HepG2 (cell line): ENCODE data around the gene OSER1. TPM values are rescaled to one million over a fixed set of nuclear protein-coding genes. Genes with fewer than 3 reads are reported as not detected.

Source experiments
- ARID2 ChIP-seq: sonication (generic); formaldehyde crosslinking; IDR thresholded peaks from 2 replicates; pipeline ENCODE4 v1.8.1; 2022; ENCODE audit warnings: mild to moderate bottlenecking, missing genetic modification reagents, borderline replicate concordance
- GABPB1 ChIP-seq: IDR thresholded peaks from 2 replicates; pipeline ENCODE4 v1.6.1; 2016; ENCODE audit warnings: mild to moderate bottlenecking, missing genetic modification reagents, moderate library complexity, missing compliant biosample characterization
- GPBP1L1 ChIP-seq: sonication (generic); formaldehyde crosslinking; IDR thresholded peaks from 2 replicates; pipeline ENCODE4 v1.5.0; 2020; ENCODE audit warnings: mild to moderate bottlenecking, missing genetic modification reagents
- HNRNPH1 ChIP-seq: fragments of 200-400 bp; formaldehyde crosslinking; optimal IDR thresholded peaks from 2 replicates; pipeline ENCODE3; 2017; ENCODE audit warnings: mild to moderate bottlenecking, low read depth, low read length
- HNRNPUL1 ChIP-seq: fragments of 200-400 bp; formaldehyde crosslinking; IDR thresholded peaks from 2 replicates; pipeline ENCODE4 v1.6.1; 2017; ENCODE audit warnings: low read depth, mild to moderate bottlenecking, low read length, moderate library complexity
- KAT8 ChIP-seq: IDR thresholded peaks from 2 replicates; pipeline ENCODE4 v1.6.1; 2016; ENCODE audit warnings: missing genetic modification reagents, missing compliant biosample characterization
- MXD4 ChIP-seq: IDR thresholded peaks from 2 replicates; pipeline ENCODE4 v1.6.1; 2016; ENCODE audit warnings: mild to moderate bottlenecking, missing biosample characterization, missing genetic modification reagents
- NCOA5 ChIP-seq: sonication (generic); formaldehyde crosslinking; IDR thresholded peaks from 2 replicates; pipeline ENCODE4 v1.4.0; 2020; ENCODE audit warnings: missing genetic modification reagents
- NFE2L2 ChIP-seq: fragments of 150-350 bp; IDR thresholded peaks from 2 replicates; pipeline ENCODE4 v1.6.1; 2014; ENCODE audit warnings: low read length
- POGZ ChIP-seq: sonication (generic); formaldehyde crosslinking; IDR thresholded peaks from 2 replicates; pipeline ENCODE4 v1.4.0; 2020; ENCODE audit warnings: mild to moderate bottlenecking, missing genetic modification reagents
- RBFOX2 ChIP-seq: fragments of 200-400 bp; formaldehyde crosslinking; IDR thresholded peaks from 2 replicates; pipeline ENCODE4 v1.6.1; 2017; ENCODE audit warnings: low read depth, mild to moderate bottlenecking, low read length
- SRY ChIP-seq: sonication (generic); formaldehyde crosslinking; IDR thresholded peaks from 2 replicates; pipeline ENCODE4 v1.8.0; 2022; ENCODE audit warnings: mild to moderate bottlenecking, missing genetic modification reagents
- TMF1 ChIP-seq: sonication (generic); formaldehyde crosslinking; IDR thresholded peaks from 2 replicates; pipeline ENCODE4 v1.8.1; 2022; ENCODE audit warnings: low read depth, missing genetic modification reagents
- ZBTB38 ChIP-seq: sonication (generic); formaldehyde crosslinking; IDR thresholded peaks from 2 replicates; pipeline ENCODE4 v1.5.1; 2020; ENCODE audit warnings: mild to moderate bottlenecking, missing genetic modification reagents
- ZBTB8A ChIP-seq: sonication (generic); formaldehyde crosslinking; IDR thresholded peaks from 2 replicates; pipeline ENCODE4 v1.4.0; 2020; ENCODE audit warnings: mild to moderate bottlenecking, low read depth, missing genetic modification reagents, borderline replicate concordance
- ZNF30 ChIP-seq: sonication (generic); formaldehyde crosslinking; IDR thresholded peaks from 2 replicates; pipeline ENCODE4 v1.5.0; 2020; ENCODE audit warnings: mild to moderate bottlenecking, missing genetic modification reagents
- ZNF350 ChIP-seq: sonication (generic); formaldehyde crosslinking; IDR thresholded peaks from 2 replicates; pipeline ENCODE4 v1.4.0; 2020; ENCODE audit warnings: mild to moderate bottlenecking, low read depth, missing genetic modification reagents, borderline replicate concordance
- ZNF407 ChIP-seq: sonication (generic); formaldehyde crosslinking; IDR thresholded peaks from one replicate; pipeline ENCODE4 v1.5.1; 2020; ENCODE audit warnings: mild to moderate bottlenecking, missing genetic modification reagents; ENCODE audit errors: not compliant biosample characterization
- ZNF510 ChIP-seq: sonication (generic); formaldehyde crosslinking; IDR thresholded peaks from 2 replicates; pipeline ENCODE4 v1.4.0; 2020; ENCODE audit warnings: low read depth, mild to moderate bottlenecking, missing genetic modification reagents
- ZNF558 ChIP-seq: sonication (generic); formaldehyde crosslinking; IDR thresholded peaks from 2 replicates; pipeline ENCODE4 v1.9.0; 2022; ENCODE audit warnings: mild to moderate bottlenecking, missing genetic modification reagents, borderline replicate concordance
- ZNF562 ChIP-seq: sonication (generic); formaldehyde crosslinking; IDR thresholded peaks from 2 replicates; pipeline ENCODE4 v1.8.0; 2022; ENCODE audit warnings: missing genetic modification reagents, borderline replicate concordance
- ZNF784 ChIP-seq: sonication (generic); formaldehyde crosslinking; IDR thresholded peaks from 2 replicates; pipeline ENCODE4 v1.5.1; 2020; ENCODE audit warnings: missing genetic modification reagents, mild to moderate bottlenecking, borderline replicate concordance
- polyA plus RNA-seq, 8 experiments: library from polyadenylated mRNA; depleted of rRNA in 3 of 8; stranded (reverse) in 7 of 8; unstranded in 1 of 8; fragments of >200 nt; fragmentation: Illumina TruSeq in 4 of 8; extraction: Trizol in 4 of 8; gene quantifications; 2 replicates each; pipeline versions ENCODE4 v1.2.1 to v1.2.3, GENCODE V29; 2011 to 2016; ENCODE audit warnings: low read depth in 4 of 8, missing spikeins in 1 of 8, mixed read lengths in 1 of 8; ENCODE audit not compliant: insufficient read depth in 1 of 8
- total RNA-seq, 5 experiments: library from RNA; depleted of rRNA; stranded (reverse); fragments of >200 nt; fragmentation: Illumina TruSeq; extraction: Trizol; gene quantifications; 2 replicates each; pipeline ENCODE4 v1.2.3, GENCODE V29; 2016; ENCODE audit warnings: low read depth in 1 of 5

Gene OSER1
- total and polyA plus RNA-seq, 2 of the 13 experiments (the other 11 are each of a cell fraction or from before 2014, with no cell fraction given) = 71.2 to 71.5 TPM

GRCh38 chr20:44215125-44215524 is 4.6 kb upstream of the OSER1 start (continued):
- TF ChIP-seq GPBP1L1 (no peak), ZNF407 (CRISPR knock-in tag) (no peak), HNRNPH1 (no peak), SRY (CRISPR knock-in tag) (no peak), ZNF562 (CRISPR knock-in tag) (no peak), NFE2L2 (0 out of 2 replicates have a peak, but pooled peaks have one; percentile 27), GABPB1 (0 out of 2 replicates have a peak, but pooled peaks have one; percentile 38), ZNF350 (CRISPR knock-in tag) (no peak), TMF1 (CRISPR knock-in tag) (0 out of 2 replicates have a peak, but pooled peaks have one; percentile 22), ZNF510 (CRISPR knock-in tag) (no peak), MXD4 (CRISPR knock-in tag) (no peak), ZBTB8A (no peak), HNRNPUL1 (no peak), KAT8 (peak; percentile 70; the same call in 1 of the 2 replicates), ARID2 (CRISPR knock-in tag) (no peak), ZNF30 (CRISPR knock-in tag) (no peak), NCOA5 (CRISPR knock-in tag) (no peak), POGZ (no peak), ZNF558 (no peak), RBFOX2 (no peak), ZBTB38 (no peak), ZNF784 (CRISPR knock-in tag) (no peak)
